NCI-H1417 (cell line): ENCODE measurements around the gene COX10.
A peak's percentile ranks its signal among the peaks of the same experiment; 100 is the strongest.
"Not testable (repeated sequence)": the region's sequence is repeated elsewhere in the genome, so short reads cannot be mapped to it uniquely, and the experiment has no call there.

ENCODE experiments used
- DNase-seq, 3 experiments: peaks; one replicate each; lab custom pipeline; 2025; lab: John Stamatoyannopoulos, UW

COX10 gene

DNA sequence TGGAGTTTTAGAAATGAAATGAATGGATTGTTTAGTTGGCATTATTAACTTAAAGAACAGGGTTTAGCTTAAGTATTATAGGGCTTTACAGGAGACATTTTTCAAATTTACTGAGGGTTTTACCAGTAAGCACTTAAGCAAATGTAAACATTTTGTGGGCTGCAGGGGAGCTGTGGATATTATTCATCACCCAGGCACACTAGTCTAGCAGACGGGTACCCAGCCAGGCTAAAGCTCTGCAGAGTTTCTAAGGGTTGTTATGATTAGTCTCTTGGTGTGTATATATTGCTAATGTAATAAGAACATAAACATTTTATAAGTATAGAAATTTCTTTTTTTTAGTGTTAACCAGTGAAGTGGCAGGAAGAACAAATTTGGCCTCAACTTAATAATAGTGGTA, 110.6 kb downstream of the COX10 start:
- peak in 1 of 3 experiments; percentile 2 for DNase-seq

DNA sequence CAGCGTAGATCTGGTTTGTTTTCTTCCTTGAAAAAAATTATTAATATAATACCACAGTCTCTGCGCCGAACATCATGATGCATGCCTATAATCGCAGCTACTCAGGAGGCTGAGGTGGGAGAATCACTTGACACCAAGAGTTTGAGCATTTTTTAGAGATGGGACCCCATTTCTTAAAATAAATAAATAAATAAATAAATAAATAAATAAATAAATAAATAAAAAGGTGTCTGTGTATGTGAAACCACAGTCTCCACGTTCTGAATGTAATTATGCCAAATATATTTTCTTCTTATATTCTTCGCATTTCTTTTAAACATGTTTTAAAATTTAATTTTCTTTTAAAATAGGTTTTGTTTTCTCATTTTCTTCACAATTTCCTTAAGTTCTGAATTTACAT, 112.8 kb downstream of the COX10 start:
- DNase-seq, result not testable (repeated sequence)

DNA sequence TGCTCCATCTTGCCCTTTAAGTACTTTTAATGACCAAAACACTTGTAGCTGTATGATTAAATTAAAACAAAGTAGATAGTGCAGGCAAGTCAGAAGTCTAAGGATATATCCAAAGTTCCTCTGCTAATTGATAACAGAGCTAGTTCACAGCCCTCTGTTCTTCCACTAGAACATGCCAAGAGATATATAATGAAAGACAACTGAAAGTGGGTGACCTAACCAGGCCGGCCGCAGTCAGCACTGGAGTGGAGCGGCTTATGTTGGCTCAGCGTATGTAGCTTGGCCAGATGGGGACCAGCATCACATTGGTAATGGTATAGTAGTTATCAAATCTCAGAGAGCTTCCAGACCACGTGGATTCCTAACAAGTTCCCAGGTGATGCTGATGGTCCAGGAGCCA, 115.2 kb downstream of the COX10 start:
- DNase-seq, result not testable (repeated sequence)

DNA sequence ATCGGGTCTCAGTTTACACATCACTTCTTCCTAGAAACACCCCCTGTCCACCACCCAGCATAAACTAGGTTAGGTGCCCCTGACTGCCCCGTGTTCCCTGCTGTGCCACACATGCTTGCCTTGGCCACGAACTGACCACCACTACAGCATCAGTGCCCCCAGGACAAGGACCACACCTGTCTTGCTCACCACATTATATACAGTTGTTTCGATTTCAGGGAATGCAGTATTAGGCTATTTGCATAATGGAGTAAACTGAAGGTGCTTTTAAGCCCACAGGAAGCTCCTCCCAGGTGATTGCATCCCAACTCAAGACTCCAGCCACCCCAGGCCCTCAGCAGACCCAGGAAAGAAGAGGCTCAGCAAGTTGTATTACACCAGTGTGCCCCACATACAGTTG, 117.1 kb downstream of the COX10 start:
- DNase-seq, result not testable (repeated sequence)

DNA sequence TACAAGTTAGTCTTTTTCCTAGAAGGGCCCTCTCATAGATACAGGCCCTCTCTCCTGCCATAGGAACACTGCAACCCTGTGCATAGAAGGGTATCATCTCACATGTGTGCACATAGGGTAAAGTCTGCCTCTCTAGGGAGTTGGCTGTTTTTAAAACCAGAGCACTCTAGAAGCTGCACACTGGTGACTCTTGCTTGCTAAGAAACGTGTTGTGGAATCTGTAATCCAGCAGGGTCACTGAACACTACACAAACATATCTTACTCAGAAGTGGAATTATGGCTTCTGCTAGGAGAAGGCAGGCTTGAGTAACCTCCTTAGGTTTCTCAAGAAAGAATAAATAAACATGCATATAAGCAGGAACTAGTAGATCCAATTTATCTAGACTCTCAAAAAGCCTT, 121.5 kb downstream of the COX10 start:
- not testable (repeated sequence) for DNase-seq

DNA sequence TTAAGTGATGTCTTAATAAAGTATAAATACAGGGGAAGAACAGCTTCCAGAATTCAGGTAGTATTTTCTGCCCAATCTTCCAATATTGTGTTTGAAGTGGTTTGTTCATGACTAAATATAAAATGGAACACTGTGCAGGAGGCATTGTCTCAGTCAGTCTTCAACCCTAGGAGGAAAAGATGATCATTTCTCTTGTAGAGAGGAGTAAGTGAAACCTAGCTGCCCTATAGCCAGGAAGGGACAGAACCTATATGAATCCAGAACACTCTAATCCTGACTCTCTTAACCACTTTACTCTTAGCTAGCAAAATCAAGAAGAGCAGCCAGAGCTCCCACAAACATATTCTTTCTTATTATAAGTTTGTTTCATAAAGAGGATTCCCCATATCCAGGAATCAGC, 122.2 kb downstream of the COX10 start:
- DNase-seq, result peak in 1 of 3 experiments; percentile 60

DNA sequence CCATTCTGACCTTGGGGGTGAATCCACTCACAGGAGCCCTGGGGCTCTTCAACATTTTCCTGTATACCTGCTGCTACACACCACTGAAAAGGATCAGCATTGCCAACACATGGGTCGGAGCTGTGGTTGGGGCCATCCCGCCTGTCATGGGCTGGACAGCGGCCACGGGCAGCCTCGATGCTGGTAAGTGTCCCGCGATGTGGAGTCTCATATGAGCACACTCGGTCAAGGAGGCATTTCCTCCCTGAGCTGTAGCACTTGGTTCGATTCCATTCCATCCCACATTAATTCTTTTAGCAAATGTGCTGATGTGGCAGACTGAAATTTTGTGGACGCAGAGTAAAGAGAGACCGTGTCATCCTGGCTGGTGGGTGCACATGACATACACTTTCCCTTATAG, 122.7 kb downstream of the COX10 start:
- DNase-seq, result not testable (repeated sequence)

DNA sequence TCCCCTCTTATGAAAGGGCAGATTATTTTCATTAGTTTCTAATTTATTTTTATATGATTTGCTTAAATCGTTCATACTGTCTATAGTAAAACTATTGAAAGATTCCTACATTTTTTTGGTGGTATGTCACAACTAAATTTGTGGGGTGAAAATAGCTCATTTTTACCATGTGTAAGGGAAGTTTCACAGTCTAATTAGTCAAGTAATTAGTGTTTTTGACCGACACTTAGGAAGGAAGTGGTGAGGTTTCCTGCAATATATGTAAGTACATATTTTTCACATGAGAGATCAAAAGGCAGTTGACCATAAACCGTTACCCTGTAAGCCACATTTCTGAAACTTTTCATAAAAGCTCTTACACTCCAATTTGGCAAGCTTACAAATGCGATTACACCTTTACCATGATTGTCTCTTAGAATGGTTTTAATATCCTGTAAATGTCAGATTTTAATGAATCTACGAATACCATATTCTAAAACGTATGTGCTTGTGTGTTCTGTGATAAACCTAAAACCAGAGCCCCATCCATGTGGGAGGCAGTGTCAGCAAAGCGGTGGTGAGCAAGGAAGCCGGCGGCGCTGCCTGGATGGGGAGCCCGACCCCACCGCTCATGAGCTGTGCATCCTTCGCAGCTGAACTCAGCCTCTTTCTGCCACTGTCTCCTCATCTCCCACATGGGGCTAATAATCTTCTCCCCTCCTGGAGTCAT, 123.5 kb downstream of the COX10 start:
- not testable (repeated sequence) for DNase-seq

DNA sequence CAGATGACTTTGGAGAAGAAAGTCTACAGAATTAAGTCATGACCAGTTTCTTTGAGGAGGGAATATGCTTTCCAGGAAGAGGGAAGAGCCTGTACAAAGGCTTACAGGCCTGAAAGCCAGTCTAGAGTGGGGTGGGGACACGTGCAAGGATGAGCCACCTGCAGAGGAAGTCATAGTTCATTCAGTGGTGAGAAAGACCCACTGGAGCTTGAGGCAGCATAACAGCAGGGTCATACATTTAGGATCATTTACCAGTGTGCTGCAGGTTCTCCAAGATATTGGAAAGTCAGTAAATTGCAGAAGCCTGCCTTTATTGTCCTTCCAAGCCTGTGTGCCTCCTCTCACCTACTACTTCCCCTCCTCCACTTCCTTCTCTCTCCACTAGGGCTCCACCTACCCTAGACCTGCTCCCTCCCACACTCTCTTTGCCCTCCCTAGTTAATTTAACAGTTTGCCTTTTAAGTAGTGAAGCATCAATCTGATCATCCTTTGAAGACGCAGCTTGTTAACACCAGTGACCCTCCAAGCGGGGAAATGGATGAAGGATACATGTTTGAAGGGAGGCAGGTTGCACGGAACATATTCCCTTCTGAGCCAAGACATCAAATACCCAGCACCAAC, 127.2 kb downstream of the COX10 start:
- no peak for DNase-seq

DNA sequence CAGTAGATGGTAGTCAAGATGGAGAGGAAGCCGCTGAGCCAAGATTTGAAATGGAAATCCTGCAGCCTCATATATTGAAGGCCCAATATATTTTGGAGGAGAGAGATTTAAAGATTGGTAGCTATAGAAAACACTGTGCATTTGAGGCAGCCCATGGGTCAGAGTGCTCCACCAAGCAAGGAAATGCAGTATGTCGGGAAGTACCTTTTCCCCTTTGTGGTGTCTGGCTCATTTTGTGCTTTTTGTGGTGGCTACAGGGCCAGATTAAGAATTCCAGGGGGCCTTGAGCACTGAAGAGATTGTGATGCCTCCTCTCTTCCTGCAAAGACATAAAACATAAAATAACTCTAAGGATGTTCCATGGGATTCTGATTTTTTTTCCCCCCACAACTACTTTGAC, 127.8 kb downstream of the COX10 start:
- no peak for DNase-seq

DNA sequence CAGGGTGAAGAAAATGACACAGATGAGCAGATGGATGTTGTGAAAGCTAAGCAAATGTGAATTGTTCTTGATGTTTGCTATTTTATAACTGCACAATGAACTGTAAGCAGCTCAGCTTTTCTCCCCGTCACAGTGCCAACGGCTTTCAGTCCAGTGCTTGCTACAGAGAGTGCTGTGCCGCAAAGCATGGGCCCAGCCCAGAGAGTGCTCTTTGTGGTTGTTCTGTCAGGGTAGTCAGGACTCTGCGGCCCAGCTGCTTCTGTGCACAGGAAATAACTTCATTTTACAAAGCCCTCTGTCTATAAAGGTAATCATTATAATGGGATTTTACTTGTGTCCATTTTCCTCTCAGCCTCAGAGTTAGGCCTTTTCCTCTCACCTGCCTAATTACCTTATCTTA, 128.3 kb downstream of the COX10 start:
- no peak for DNase-seq

DNA sequence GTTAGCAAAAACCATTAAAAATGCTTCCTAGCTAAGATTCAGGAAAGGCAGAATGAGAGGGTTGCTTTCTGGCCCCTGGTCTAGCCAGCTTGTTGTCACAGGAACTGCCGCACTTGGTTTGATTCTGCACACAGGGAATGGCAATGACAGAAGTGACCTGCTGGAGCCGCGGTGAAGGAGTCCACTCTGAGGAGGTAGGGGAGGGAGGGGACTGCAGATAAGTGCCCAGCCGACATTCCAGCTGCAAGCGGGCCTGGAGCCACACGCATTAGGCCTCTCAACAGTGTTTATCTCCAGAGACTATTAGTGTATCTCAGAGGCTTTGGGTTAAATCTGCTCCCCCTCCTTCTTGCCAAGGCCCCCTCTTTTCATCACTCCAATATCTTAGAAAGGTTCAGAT, 128.7 kb downstream of the COX10 start:
- peak in 2 of 3 experiments; percentile 14 to 54 for DNase-seq

DNA sequence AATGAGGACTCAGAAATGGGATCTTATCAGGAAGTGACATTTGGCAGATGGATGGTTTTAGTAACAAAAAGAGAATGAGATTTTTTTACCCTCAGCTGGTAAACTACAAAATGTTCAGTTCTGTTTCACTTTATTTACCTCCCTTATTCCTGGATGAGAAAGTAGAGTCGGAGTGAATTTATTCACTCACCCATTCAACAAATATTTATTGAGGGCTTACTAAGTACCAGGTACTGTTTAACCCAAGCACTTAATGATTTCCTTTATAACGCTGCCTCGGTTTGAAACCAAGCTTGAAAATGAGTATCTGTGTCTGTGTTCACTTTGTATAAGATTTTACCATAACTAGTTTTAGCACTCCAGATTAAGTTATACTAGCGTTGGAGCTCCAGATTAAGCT, 129.3 kb downstream of the COX10 start:
- no peak for DNase-seq

DNA sequence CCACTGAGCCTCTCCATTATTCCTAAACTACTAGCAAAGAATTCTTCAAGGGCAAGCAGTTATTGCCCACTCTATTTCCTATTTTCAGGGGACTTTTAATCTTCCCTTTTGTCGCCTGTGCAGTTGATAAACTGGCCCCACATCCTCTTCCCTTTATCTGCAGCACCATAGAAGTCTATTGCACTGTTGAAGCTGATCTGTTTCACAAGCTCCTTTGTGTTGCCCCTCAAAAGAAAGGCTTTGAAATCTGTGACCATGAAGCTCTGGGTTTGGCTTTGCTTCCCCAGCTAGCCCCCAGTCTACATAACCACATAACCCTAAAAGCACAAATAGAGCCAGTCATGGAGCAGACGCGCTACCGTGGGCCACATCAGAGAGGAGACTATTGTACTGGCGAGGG, 130.3 kb downstream of the COX10 start:
- DNase-seq, result no peak

DNA sequence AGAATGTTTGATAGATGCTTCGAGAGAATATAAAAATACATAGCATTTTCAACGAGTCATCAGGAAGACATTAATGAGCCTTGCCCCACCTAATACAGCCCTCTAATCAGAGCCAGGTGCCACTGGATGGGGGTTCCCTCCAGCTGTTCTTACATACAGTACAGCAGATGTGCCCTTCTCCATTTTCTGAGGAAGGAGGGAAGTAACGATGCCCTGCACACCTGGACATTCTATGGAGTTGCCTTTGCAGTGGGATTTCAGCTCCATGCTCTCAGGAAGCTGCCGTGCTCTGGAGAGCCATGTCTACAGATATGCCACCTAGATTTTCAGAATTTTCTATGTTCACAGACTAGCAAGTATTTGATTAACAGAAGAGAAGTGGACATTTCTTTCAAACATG, 131.1 kb downstream of the COX10 start:
- no peak for DNase-seq

DNA sequence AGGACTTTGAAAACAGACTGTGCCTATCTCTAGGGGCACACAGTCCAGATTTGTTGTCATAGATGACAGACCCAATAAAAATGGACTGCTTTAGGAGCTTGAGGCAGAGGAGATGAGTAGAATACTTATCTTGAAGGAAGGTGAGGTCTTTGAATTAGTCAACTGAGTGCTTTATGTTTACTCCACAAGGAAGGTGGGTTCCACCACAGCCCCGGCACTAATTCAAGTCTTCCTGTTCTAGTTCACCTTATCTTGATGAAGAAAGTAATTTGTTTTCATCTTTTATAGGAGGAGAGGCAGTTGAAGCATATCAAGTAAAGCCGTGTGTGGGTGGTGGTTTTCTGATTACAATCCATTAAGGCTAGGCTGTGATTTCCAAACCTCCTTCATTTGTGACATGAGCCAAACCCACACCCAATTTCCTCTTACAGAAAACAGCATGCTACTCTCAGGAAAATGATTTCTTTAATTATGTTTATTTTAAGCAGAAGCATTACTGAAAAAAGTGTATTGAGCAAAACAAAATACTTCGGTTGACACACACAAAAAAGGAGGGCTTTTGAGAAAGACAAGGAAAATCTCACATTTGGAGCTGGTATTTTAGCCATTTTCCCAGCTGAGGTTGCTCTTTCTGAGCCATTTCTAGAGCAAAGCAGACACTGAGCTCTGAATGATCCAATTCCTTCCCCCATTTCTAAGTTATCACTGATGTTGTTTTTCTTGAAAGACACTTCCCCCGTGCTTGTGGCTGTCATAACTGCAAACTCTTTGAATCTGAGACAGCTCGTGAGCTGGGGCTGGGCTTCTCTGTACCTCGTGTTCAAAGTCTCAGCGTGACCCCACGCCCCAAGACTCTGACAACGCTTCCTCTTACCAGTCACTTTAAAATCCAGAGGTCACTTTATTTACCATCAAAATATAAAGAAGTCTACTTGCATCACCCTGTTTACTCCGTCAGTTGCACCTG, 132.0 kb downstream of the COX10 start:
- DNase-seq, result no peak

DNA sequence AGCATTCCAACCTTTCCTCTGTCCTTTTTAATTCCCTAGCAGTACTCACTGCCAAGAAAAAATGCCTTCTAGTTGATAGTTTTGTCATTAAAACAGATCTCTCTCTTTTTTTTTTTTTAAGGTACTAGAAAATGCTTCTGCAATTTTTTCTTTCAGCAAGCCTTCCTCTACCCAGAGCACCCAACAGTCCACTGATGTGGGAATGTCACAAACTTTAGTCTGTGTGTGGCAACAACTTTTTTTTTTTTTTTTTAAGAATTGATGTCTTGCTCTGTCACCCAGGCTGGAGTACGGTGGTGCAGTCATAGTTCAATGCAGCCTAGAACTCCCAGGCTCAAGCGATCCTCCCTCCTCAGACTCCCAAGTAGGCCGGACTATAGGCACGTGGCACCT, 132.7 kb downstream of the COX10 start:
- DNase-seq, result no peak

DNA sequence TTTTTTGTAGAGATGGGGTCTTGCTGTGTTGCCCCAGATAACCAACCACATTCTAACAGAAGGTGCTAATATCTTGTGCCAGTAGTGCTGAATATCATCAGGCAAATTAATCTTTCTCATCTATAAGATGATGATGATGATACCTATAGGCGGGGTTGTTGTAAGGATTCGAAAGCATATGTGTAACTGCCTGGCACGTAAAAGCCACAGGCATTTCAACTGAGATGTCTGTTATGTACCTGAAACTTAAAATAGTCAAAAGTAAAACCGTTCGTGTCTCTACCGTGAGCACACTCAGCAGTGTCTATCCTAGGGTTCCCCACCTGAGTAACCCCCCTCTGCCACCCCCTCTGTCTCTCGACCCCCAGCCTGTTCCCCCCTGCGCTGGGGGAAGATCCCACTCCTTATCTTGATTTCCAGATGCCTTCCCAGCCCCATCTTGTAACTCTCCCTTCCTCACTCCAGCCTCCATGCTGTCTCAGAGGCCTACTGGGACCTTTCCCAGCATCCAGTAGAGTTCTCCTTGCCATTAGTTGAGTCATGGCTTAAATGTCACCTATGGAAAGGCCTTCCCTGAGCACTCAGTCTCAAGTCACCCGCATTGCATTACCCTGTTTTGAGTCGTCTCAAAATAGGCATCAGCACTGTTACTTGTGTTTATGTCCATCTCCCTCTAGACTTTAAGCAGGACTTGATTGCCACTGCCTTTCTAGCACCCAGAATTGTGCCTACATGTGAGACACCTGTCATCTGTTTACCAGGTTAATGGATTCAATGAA, 133.3 kb downstream of the COX10 start:
- no peak for DNase-seq

DNA sequence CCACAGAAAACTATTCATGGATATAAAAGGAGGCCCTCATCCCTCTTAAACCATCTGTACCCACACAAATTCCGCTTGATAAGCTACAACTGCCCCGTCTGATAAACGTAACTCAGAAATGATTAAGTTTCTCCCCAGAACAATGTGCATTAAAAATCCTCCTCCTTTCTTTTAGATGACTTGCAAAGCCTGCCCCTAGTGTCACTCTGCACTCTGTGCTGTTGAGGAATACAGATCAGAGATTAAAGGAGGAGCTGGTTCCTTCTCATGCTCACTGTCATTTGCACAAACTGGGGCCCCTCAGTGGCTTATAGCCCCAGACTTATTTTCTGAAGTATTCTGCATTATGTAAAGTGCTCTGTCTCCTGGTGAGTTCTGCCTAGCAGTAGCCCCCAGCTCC, 134.1 kb downstream of the COX10 start:
- DNase-seq, result no peak

DNA sequence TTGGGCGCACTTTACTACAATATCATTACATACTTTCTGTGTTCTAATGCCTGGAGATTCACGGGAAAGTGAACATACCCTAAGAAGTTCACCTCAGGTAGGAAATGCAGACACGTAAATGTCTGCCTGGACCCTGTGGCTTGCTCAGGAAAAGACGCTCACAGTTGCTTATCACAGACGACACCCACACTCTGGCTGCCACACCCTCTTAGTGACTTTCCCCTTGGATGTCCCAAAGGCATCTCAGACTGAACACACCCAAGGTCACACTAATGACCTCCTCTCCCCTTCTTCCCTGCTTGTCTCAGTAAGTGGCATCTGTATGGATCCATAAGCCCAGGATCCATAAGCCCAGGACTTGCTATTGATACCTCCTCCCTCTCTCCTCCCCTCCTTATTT, 134.8 kb downstream of the COX10 start:
- DNase-seq, result no peak

DNA sequence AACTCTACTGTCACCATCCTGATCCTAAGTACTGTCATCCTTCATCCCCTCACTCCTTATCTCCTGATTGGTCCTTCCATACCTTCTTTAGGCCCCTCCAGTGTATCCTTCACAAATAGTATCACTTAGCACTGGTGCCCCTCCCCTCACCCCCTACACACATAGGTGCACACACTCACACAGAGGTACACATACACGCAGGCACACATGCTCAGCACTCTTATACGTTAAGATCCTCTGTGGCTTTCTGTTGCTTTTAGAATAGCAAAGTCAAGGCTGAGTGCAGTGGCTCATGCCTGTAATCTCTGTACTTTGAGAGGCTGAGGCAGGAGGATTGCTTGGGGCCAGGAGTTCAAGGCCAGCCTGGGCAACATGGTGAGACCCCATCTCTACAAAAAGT, 135.2 kb downstream of the COX10 start:
- no peak for DNase-seq

DNA sequence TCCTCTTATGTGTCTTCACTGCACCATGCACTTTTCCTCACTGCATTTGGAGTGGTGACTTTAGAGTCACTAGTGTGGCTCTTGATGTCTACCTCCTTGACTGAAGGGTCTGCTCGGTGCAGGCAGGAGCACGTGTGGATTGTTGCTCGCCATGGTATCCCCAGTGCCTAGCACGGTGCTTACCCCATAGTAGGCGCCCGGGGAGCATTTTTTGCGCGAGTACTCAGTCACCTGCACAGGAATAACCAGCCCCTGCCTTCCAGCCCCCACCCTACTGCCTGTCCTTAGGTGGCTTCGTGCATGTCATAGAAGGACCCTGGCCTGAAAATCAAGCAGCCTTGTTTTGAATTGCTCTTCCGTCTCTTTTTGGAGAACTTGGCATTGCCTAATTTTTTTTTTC, 136.1 kb downstream of the COX10 start:
- no peak for DNase-seq
